Measurements from ENCODE around the gene FGD3. TPM values are rescaled to one million over a fixed set of nuclear protein-coding genes. Genes with fewer than 3 reads are reported as not detected.

The FGD3 gene
- total RNA-seq, 1 donor from 2014 or later: 1.8 TPM

DNA sequence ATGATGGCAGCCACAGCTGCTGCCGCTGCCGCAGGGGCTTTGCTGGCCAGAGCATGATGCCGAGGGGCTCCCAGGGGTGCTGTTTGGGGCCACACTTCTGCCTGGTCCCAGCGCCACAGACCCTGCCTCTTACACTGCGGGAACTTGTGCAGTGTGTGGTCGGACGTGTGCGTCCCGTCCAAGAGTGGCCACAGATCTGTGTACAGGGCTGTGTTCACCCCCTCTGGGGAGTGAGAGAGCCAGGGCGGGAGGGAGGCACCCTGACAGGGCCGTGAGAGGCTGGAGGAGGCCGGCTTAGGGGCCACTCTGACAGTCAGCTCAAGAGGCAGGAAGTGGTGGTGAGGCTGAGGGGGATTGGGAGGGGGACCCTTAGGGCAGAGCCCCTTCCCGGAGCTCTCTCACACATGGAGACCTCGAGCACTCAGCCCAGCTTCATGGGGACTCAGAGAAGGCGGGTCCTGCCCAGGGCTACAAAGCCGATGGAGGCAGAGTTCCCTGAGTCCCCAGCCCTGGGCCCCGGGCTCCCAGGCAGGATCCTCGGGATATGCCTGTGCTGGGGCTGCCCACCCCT lies 135.6 kb downstream of the FGD3 start:
- H3K36me3 ChIP-seq: no peaks in the 10 kb centered on the region
- H3K27me3 ChIP-seq (ENCODE audit: low read depth): no peaks in the 10 kb centered on the region
- TF ChIP-seq, protein P1, sequence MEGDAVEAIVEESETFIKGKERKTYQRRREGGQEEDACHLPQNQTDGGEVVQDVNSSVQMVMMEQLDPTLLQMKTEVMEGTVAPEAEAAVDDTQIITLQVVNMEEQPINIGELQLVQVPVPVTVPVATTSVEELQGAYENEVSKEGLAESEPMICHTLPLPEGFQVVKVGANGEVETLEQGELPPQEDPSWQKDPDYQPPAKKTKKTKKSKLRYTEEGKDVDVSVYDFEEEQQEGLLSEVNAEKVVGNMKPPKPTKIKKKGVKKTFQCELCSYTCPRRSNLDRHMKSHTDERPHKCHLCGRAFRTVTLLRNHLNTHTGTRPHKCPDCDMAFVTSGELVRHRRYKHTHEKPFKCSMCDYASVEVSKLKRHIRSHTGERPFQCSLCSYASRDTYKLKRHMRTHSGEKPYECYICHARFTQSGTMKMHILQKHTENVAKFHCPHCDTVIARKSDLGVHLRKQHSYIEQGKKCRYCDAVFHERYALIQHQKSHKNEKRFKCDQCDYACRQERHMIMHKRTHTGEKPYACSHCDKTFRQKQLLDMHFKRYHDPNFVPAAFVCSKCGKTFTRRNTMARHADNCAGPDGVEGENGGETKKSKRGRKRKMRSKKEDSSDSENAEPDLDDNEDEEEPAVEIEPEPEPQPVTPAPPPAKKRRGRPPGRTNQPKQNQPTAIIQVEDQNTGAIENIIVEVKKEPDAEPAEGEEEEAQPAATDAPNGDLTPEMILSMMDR (IDR thresholded peaks at IDR 0.05; ENCODE audit: borderline replicate concordance): no peak
- intact Hi-C loops (cut with micrococcal nuclease): no loop called here
- H3K27ac ChIP-seq (replicated peaks): no peak overlapping the region
- H3K4me3 ChIP-seq: no peak overlapping the region
- peaks cover 5% of the 10 kb centered on the region for H3K9me3 ChIP-seq (replicated peaks)
- DNase-seq: no peak
- H3K4me1 ChIP-seq: no peaks in the 10 kb centered on the region

DNA sequence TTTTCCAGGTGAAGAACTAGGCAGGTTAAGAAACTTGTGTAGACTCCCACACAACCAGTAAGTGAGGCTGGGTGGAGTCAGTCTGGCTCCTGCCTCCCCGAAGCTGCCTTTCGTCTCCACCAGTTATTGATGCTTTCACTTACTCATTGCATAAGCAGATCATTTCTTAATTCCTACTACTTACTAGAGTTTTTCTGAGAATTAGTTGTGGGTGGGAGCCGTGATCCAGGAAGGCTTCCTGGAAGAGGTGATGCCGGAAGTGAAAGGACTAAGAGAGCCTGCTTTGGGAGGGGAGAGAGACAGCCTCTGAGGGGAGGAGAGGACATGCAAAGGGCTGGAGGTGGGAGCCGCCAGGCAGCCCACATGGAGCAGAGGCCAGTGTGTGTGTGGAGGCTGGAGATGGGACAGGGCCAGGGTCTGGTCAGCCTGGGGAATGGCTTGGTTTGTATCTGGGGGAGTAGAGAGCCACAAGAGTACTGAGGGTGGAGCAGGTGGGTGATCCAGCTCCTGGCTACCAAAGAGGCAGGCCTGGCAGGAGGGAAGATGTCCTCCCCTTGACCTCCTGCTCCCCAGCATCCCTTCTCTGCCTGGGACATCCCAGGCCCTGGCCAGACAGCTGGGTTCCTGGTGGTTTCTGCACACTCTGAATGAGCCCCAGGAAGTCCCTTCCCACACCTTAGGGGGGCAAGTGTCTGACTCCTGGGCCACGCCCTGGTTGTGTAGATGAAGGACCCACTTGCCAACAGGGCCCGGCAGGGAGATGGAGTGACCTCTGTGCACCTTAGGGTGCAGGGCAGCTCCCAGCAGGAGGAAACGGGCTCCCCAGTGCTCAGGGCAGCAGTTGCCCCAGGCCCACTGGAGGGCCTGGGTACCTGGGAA lies 136.5 kb downstream of the FGD3 start:
- intact Hi-C loops (cut with micrococcal nuclease): no loop called here

DNA sequence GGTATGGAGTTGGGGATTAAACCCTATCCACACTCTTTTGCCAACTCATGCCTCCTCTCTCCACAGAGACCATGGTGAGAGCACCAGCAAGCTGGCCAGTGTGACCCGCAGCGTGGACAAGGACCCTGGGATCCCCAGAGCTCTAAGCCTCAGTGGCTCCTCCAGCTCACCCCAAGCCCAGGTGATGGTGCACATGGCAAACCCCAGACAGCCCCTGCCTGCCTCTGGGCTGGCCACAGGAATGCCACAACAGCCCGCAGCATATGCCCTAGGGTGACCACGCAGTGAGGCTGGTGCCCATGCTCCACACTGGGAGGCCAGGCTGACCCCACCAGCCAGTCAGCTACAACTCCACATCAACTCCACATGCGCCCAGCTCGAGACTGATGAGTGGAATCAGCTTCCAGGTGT lies 137.2 kb downstream of the FGD3 start:
- no peak for DNase-seq
- intact Hi-C loops (cut with micrococcal nuclease): no loop called here
- peaks cover 5% of the 10 kb centered on the region for H3K9me3 ChIP-seq (replicated peaks)

More for the DNA sequence above, 136.5 kb downstream of the FGD3 start:
- TF ChIP-seq, protein P1 (IDR thresholded peaks at IDR 0.05; ENCODE audit: borderline replicate concordance): no peak
- Histone ChIP-seq H3K9me3 (replicated peaks) (peaks cover 5% of the 10 kb centered on the region), H3K36me3 (no peaks in the 10 kb centered on the region), H3K4me1 (no peaks in the 10 kb centered on the region), H3K27me3 (ENCODE audit: low read depth) (no peaks in the 10 kb centered on the region), H3K27ac (replicated peaks) (no peak overlapping the region), H3K4me3 (no peak overlapping the region)
- no peak for DNase-seq

DNA sequence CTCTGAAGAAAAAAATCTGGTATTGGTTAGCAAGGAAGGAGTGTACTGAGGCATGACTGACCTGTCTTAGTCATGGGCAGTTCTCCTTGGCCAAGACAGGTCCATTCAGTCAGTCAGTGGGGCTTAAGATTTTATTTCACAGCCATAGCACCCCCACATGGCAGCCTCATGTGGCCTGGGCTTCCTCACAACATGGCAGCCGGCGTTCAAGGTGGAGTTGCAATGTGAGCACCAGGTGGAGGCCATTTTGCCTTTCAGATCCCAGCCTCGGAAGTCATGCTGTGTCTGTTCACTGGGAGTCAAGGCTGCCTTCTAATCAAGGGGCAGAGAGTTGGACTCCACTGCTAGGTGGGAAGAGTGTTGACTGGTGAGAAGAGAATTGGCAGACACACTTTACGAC lies 138.4 kb downstream of the FGD3 start:
- intact Hi-C loops (cut with micrococcal nuclease): no loop called here
- TF ChIP-seq, protein P1 (IDR thresholded peaks at IDR 0.05; ENCODE audit: borderline replicate concordance): no peak
- Histone ChIP-seq H3K27me3 (ENCODE audit: low read depth) (no peaks in the 10 kb centered on the region), H3K4me3 (no peak overlapping the region), H3K27ac (replicated peaks) (no peak overlapping the region), H3K4me1 (no peaks in the 10 kb centered on the region), H3K36me3 (no peaks in the 10 kb centered on the region), H3K9me3 (replicated peaks) (peaks cover 5% of the 10 kb centered on the region)
- no peak for DNase-seq

More for the DNA sequence above, 137.2 kb downstream of the FGD3 start:
- TF ChIP-seq, protein P1 (IDR thresholded peaks at IDR 0.05; ENCODE audit: borderline replicate concordance): no peak
- H3K4me3 ChIP-seq: no peak overlapping the region
- H3K27me3 ChIP-seq (ENCODE audit: low read depth): no peaks in the 10 kb centered on the region
- no peak overlapping the region for H3K27ac ChIP-seq (replicated peaks)
- H3K4me1 ChIP-seq: no peaks in the 10 kb centered on the region
- H3K36me3 ChIP-seq: no peaks in the 10 kb centered on the region

Other genes with a start within 250 kb of the FGD3 start
- 37.3 TPM for gene BICD2, start 182.7 kb upstream of the FGD3 start, total RNA-seq
- gene ZNF484, start 69.5 kb upstream of the FGD3 start, total RNA-seq: 4.9 TPM
- gene SUSD3, start 111.2 kb downstream of the FGD3 start, total RNA-seq: 0.60 TPM
- 35.8 TPM for gene CARD19, start 148.7 kb downstream of the FGD3 start, total RNA-seq
- gene NINJ1, start 186.7 kb downstream of the FGD3 start, total RNA-seq: 53.7 TPM
- 218 TPM for gene WNK2, start 236.6 kb downstream of the FGD3 start, total RNA-seq

Data from left ventricle myocardium inferior (tissue), 1 donor.